Cardiac muscle cell (in vitro differentiated cells and primary cell): Measurements from ENCODE around the gene AGPS. TPM values are rescaled to one million over a fixed set of nuclear protein-coding genes. Genes with fewer than 3 reads are reported as not detected.
A peak's percentile ranks its signal among the peaks of the same experiment; 100 is the strongest.
"Not testable (repeated sequence)": the region's sequence is repeated elsewhere in the genome, so short reads cannot be mapped to it uniquely, and the experiment has no call there.

Source experiments
- DNase-seq, 2 donors: peaks; one replicate each; pipeline versions ENCODE4 v3.0.0 to v3.0.0-alpha.2; 2010 to 2017; ENCODE audit warnings: low read depth in 1 of 2, low spot score in 1 of 2
- H3K27ac ChIP-seq: fragments of 200-600 bp; sonication (generic); 2 replicates; pipeline ENCODE4 v1.5.1; 2016
- H3K27me3 ChIP-seq: fragments of 200-600 bp; sonication (generic); 2 replicates; pipeline ENCODE4 v1.6.0; 2016; ENCODE audit warnings: control low read depth
- H3K36me3 ChIP-seq: fragments of 200-600 bp; sonication (generic); 2 replicates; pipeline ENCODE4 v1.5.1; 2016; ENCODE audit warnings: control low read depth
- H3K4me1 ChIP-seq: fragments of 200-600 bp; sonication (generic); 2 replicates; pipeline ENCODE4 v1.8.1; 2017; ENCODE audit warnings: low read depth, mild to moderate bottlenecking, mixed run types
- H3K4me3 ChIP-seq: fragments of 200-600 bp; sonication (generic); 2 replicates; pipeline ENCODE4 v1.5.1; 2016; ENCODE audit warnings: mild to moderate bottlenecking
- H3K9me3 ChIP-seq: fragments of 200-600 bp; sonication (generic); 2 replicates; pipeline ENCODE4 v1.5.1; 2017; ENCODE audit warnings: low read depth, mild to moderate bottlenecking, control low read depth
- CTCF ChIP-seq: IDR thresholded peaks from 2 replicates; pipeline ENCODE4 v1.5.1; 2012; ENCODE audit warnings: low read depth, mild to moderate bottlenecking, low read length
- polyA plus RNA-seq: library from polyadenylated mRNA; unstranded; fragments of >200 nt; fragmentation: Nextera tagmentation; extraction: Ambion mirVana; gene quantifications from 2 replicates; pipeline ENCODE4 v1.2.1, GENCODE V29; 2016
- total RNA-seq: library from RNA; depleted of rRNA; stranded (reverse); fragments of >200 nt; gene quantifications from 2 replicates; pipeline ENCODE4 v1.2.3, GENCODE V29; 2016

AGPS gene
- total and polyA plus RNA-seq, 2 experiments from 2014 or later: 13.6 to 86.3 TPM

DNA sequence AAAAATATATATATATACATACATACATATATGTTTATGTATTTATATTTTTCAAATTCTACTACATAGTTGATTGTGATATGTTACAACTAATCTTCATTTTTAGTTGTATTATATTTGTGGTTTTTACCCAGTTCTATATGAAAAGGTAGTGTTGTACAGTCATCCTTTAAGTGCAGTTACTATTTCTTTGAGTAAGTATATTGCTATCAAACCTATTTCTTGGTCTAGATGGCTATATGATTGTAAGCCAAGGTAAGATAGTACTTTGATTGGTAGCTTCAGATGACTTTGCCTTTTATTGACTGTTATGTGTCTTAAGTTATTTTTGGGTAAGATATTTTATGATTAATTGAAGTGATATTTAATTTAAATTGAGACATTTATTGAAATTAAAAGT is 89.6 kb downstream of the AGPS start:
- Histone ChIP-seq H3K9me3 (no peaks in the 10 kb centered on the region), H3K4me1 (no peaks in the 10 kb centered on the region), H3K36me3 (no peaks in the 10 kb centered on the region), H3K27me3 (no peaks in the 10 kb centered on the region), H3K27ac (no peak overlapping the region), H3K4me3 (no peak overlapping the region)
- no peak for DNase-seq
- no peak for TF ChIP-seq CTCF

GRCh38 chr2:177483531-177483930 is 91.0 kb downstream of the AGPS start:
- H3K27me3 ChIP-seq: no peaks in the 10 kb centered on the region
- H3K27ac ChIP-seq: peak overlapping the region; percentile 19
- no peak for DNase-seq
- no peak for TF ChIP-seq CTCF
- H3K9me3 ChIP-seq: no peaks in the 10 kb centered on the region
- no peaks in the 10 kb centered on the region for H3K36me3 ChIP-seq
- no peaks in the 10 kb centered on the region for H3K4me1 ChIP-seq
- no peak overlapping the region for H3K4me3 ChIP-seq

- Histone ChIP-seq H3K36me3 (no peaks in the 10 kb centered on the region), H3K27ac (no peak overlapping the region), H3K4me3 (no peak overlapping the region), H3K27me3 (no peaks in the 10 kb centered on the region), H3K9me3 (no peaks in the 10 kb centered on the region), H3K4me1 (no peaks in the 10 kb centered on the region)
- DNase-seq: no peak
- no peak for TF ChIP-seq CTCF
These were observed 91.7 kb downstream of the AGPS start for GRCh38 chr2:177484180-177484795.

DNA sequence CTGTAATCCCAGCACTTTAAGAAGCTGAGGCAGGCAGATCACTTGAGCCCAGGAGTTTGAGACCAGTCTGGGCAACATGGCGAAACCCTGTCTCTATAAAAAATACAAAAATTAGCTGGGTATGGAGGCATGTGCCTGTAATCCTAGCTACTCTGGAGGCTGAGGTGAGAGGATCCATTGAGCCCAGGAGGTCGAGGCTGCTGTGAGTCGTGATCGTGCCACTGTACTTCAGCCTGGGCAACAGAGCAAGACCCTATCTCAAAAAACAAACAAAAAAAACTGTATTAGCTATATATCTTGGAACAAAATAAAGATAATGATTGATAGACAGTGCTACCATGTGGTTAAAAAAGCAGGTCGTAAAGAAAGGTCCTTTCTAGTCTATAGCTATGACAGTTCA is 93.1 kb downstream of the AGPS start:
- not testable (repeated sequence) for H3K36me3 ChIP-seq, H3K4me1 ChIP-seq, DNase-seq, H3K27me3 ChIP-seq, H3K27ac ChIP-seq, H3K9me3 ChIP-seq, H3K4me3 ChIP-seq

- TF ChIP-seq CTCF: peak; percentile 62
- no peaks in the 10 kb centered on the region for H3K4me1 ChIP-seq
- H3K36me3 ChIP-seq: peaks cover 2% of the 10 kb centered on the region
- no peaks in the 10 kb centered on the region for H3K27me3 ChIP-seq
- H3K9me3 ChIP-seq: no peaks in the 10 kb centered on the region
- no peak overlapping the region for H3K27ac ChIP-seq
- H3K4me3 ChIP-seq: no peak overlapping the region
- DNase-seq: peak; percentile 55 to 68
These were observed 97.2 kb downstream of the AGPS start for GRCh38 chr2:177489719-177490301.

DNA sequence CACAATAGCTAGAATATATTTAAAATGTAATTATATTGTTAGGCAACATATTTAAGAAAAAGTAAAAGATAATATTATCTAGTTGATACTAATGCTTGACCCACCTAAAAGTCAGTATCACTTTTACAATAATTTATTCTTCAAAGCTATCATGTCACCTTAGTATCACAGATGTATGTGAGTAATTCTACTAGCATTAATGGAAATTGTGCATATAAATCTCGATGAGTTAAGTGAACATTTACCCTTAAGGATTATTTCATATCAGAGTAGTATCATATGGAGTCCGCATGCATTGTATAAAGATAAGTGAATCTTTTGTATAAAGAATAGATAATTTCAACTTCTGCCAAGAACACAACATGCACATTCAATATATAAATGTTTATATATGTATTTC is 103.4 kb downstream of the AGPS start:
- TF ChIP-seq CTCF: no peak
- no peak overlapping the region for H3K27ac ChIP-seq
- no peaks in the 10 kb centered on the region for H3K9me3 ChIP-seq
- H3K36me3 ChIP-seq: peaks cover 4% of the 10 kb centered on the region
- no peaks in the 10 kb centered on the region for H3K27me3 ChIP-seq
- H3K4me3 ChIP-seq: no peak overlapping the region
- H3K4me1 ChIP-seq: no peaks in the 10 kb centered on the region
- DNase-seq: no peak
